Glutamatergic neuron (in vitro differentiated cells): ENCODE results near the gene KDM3A. TPM values are rescaled to one million over a fixed set of nuclear protein-coding genes. Genes with fewer than 3 reads are reported as not detected.

ENCODE experiments used
- DNase-seq: peaks from one replicate; pipeline ENCODE4 v3.0.0; 2022
- H3K27ac Mint-ChIP-seq: one replicate; pipeline ENCODE4 v1.8.0; 2020; ENCODE audit warnings: mild to moderate bottlenecking, mixed read lengths, inconsistent platforms; ENCODE audit not compliant: unreplicated experiment
- H3K27me3 Mint-ChIP-seq: one replicate; pipeline ENCODE4 v1.8.0; 2020; ENCODE audit warnings: mild to moderate bottlenecking, moderate library complexity, mixed read lengths, inconsistent platforms; ENCODE audit not compliant: unreplicated experiment
- H3K36me3 Mint-ChIP-seq: one replicate; pipeline ENCODE4 v1.8.0; 2020; ENCODE audit warnings: mild to moderate bottlenecking, mixed read lengths, inconsistent platforms; ENCODE audit not compliant: unreplicated experiment
- H3K4me1 Mint-ChIP-seq: one replicate; pipeline ENCODE4 v1.8.0; 2020; ENCODE audit warnings: mild to moderate bottlenecking, low read depth, mixed read lengths, inconsistent platforms; ENCODE audit not compliant: unreplicated experiment
- H3K4me3 Mint-ChIP-seq: one replicate; pipeline ENCODE4 v1.8.0; 2020; ENCODE audit warnings: mild to moderate bottlenecking, mixed read lengths, inconsistent platforms; ENCODE audit not compliant: unreplicated experiment
- H3K9me3 Mint-ChIP-seq: one replicate; pipeline ENCODE4 v1.8.0; 2020; ENCODE audit warnings: mild to moderate bottlenecking, moderate library complexity, mixed read lengths, inconsistent platforms; ENCODE audit not compliant: unreplicated experiment
- CTCF ChIP-seq: fragments of 200-600 bp; sonication (generic); IDR thresholded peaks from one replicate; pipeline ENCODE4 v1.5.0; 2021; ENCODE audit not compliant: partially characterized antibody, unreplicated experiment
- long read RNA-seq: library from polyadenylated mRNA; unstranded; transcript quantifications from one replicate; pipeline ENCODE4 v2.0.0, GENCODE V29; 2020; ENCODE audit not compliant: unreplicated experiment
- total RNA-seq: library from RNA; stranded (reverse); fragmentation: NEBNext Ultra II Directional; extraction: Animal tissue kit (Norgen Biotek cat#: 25700); gene quantifications from one replicate; pipeline ENCODE4 v1.2.1, GENCODE V29; 2021; ENCODE audit not compliant: unreplicated experiment

The KDM3A gene
- total RNA-seq = 80.3 TPM
- long read RNA-seq, partial matches to known transcripts = 3 of 3 reads
- long read RNA-seq, other reads (novel, unspliced or antisense) = 0 of 3 reads

GRCh38 chr2:86440631-86441391, at the start of gene KDM3A:
Gene KDM3A, plus strand, starts transcription at chr2:86441371. Its CDS starts 677 bp downstream, at chr2:86442048.
- Mint-ChIP-seq H3K4me3 (peak within 1 kb of the TSS; percentile 99), H3K27ac (peak within 1 kb of the TSS; percentile 100), H3K36me3 (peaks cover 34% of the 10 kb centered on the region), H3K9me3 (peaks cover 20% of the 10 kb centered on the region), H3K4me1 (peaks cover 19% of the 10 kb centered on the region), H3K27me3 (peaks cover 12% of the 10 kb centered on the region)
- peak; percentile 100 for DNase-seq
- TF ChIP-seq CTCF = no peak

- H3K4me3 Mint-ChIP-seq = no peak overlapping the region
- H3K27ac Mint-ChIP-seq = peak overlapping the region; percentile 40
- H3K36me3 Mint-ChIP-seq = no peaks in the 10 kb centered on the region
- H3K4me1 Mint-ChIP-seq = peaks cover 8% of the 10 kb centered on the region
- no peak for TF ChIP-seq CTCF
- peaks cover 7% of the 10 kb centered on the region for H3K9me3 Mint-ChIP-seq
- H3K27me3 Mint-ChIP-seq = no peaks in the 10 kb centered on the region
- DNase-seq = no peak
These were observed 48.2 kb upstream of the KDM3A start for GRCh38 chr2:86392873-86393518.

- Mint-ChIP-seq H3K9me3 (peaks cover 7% of the 10 kb centered on the region), H3K4me3 (no peak overlapping the region)
- no peak for TF ChIP-seq CTCF
These were observed 47.4 kb upstream of the KDM3A start for GRCh38 chr2:86393521-86394491.

GRCh38 chr2:86396291-86396785, 44.8 kb upstream of the KDM3A start:
- H3K27ac Mint-ChIP-seq = no peak overlapping the region
- H3K4me1 Mint-ChIP-seq = peaks cover 8% of the 10 kb centered on the region
- no peak for DNase-seq
- TF ChIP-seq CTCF = no peak
- H3K4me3 Mint-ChIP-seq = no peak overlapping the region
- H3K36me3 Mint-ChIP-seq = no peaks in the 10 kb centered on the region
- H3K9me3 Mint-ChIP-seq = peaks cover 7% of the 10 kb centered on the region
- H3K27me3 Mint-ChIP-seq = peaks cover 2% of the 10 kb centered on the region

More at GRCh38 chr2:86393521-86394491, 47.4 kb upstream of the KDM3A start:
- Mint-ChIP-seq H3K27me3 (no peaks in the 10 kb centered on the region), H3K36me3 (no peaks in the 10 kb centered on the region), H3K4me1 (peaks cover 8% of the 10 kb centered on the region), H3K27ac (peak overlapping the region; percentile 7)
- DNase-seq = no peak
